Measurements from ENCODE around the gene FAM171A2. TPM values are rescaled to one million over a fixed set of nuclear protein-coding genes. Genes with fewer than 3 reads are reported as not detected.

Gene FAM171A2
- total RNA-seq, 1 experiment from 2014 or later, result 29.9 TPM

- no peak for TF ChIP-seq ZNF138 (CRISPR knock-in tag; conservative IDR thresholded peaks at IDR 0.05)
- no peak for TF ChIP-seq TEAD1 (CRISPR knock-in tag; IDR thresholded peaks at IDR 0.05)
These were observed 35.3 kb upstream of the FAM171A2 start (continued) for GRCh38 chr17:44398692-44399691.

- DNase-seq (ENCODE audit: low spot score) (no peak), ATAC-seq (no peak)
- no peak overlapping the region for H3K4me3 Mint-ChIP-seq
- H3K4me1 Mint-ChIP-seq, result peaks cover 10% of the 10 kb centered on the region
- H3K9me3 Mint-ChIP-seq, result no peaks in the 10 kb centered on the region
- POLR2A ChIA-PET, result no interaction called here
- CTCF ChIA-PET, result interaction anchor here (5.0 kb wide), 1 partner anchor 125 kb away, joined by 31 read pairs; no protein-coding TSS in a partner anchor
- peaks cover 38% of the 10 kb centered on the region for H3K36me3 Mint-ChIP-seq
- no peaks in the 10 kb centered on the region; the same call in 1 of the 2 replicates for H3K27me3 Mint-ChIP-seq (ENCODE audit: low read depth)
- H3K27ac Mint-ChIP-seq, result no peak overlapping the region
- TF ChIP-seq, protein P1, sequence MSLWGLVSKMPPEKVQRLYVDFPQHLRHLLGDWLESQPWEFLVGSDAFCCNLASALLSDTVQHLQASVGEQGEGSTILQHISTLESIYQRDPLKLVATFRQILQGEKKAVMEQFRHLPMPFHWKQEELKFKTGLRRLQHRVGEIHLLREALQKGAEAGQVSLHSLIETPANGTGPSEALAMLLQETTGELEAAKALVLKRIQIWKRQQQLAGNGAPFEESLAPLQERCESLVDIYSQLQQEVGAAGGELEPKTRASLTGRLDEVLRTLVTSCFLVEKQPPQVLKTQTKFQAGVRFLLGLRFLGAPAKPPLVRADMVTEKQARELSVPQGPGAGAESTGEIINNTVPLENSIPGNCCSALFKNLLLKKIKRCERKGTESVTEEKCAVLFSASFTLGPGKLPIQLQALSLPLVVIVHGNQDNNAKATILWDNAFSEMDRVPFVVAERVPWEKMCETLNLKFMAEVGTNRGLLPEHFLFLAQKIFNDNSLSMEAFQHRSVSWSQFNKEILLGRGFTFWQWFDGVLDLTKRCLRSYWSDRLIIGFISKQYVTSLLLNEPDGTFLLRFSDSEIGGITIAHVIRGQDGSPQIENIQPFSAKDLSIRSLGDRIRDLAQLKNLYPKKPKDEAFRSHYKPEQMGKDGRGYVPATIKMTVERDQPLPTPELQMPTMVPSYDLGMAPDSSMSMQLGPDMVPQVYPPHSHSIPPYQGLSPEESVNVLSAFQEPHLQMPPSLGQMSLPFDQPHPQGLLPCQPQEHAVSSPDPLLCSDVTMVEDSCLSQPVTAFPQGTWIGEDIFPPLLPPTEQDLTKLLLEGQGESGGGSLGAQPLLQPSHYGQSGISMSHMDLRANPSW (CRISPR knock-in tag; conservative IDR thresholded peaks at IDR 0.05; ENCODE audit: low read depth), result no peak
- TF ChIP-seq, protein P2, sequence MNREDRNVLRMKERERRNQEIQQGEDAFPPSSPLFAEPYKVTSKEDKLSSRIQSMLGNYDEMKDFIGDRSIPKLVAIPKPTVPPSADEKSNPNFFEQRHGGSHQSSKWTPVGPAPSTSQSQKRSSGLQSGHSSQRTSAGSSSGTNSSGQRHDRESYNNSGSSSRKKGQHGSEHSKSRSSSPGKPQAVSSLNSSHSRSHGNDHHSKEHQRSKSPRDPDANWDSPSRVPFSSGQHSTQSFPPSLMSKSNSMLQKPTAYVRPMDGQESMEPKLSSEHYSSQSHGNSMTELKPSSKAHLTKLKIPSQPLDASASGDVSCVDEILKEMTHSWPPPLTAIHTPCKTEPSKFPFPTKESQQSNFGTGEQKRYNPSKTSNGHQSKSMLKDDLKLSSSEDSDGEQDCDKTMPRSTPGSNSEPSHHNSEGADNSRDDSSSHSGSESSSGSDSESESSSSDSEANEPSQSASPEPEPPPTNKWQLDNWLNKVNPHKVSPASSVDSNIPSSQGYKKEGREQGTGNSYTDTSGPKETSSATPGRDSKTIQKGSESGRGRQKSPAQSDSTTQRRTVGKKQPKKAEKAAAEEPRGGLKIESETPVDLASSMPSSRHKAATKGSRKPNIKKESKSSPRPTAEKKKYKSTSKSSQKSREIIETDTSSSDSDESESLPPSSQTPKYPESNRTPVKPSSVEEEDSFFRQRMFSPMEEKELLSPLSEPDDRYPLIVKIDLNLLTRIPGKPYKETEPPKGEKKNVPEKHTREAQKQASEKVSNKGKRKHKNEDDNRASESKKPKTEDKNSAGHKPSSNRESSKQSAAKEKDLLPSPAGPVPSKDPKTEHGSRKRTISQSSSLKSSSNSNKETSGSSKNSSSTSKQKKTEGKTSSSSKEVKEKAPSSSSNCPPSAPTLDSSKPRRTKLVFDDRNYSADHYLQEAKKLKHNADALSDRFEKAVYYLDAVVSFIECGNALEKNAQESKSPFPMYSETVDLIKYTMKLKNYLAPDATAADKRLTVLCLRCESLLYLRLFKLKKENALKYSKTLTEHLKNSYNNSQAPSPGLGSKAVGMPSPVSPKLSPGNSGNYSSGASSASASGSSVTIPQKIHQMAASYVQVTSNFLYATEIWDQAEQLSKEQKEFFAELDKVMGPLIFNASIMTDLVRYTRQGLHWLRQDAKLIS (CRISPR knock-in tag; IDR thresholded peaks at IDR 0.05; ENCODE audit: borderline replicate concordance), result no peak
- TF ChIP-seq SMAD3 (CRISPR knock-in tag; IDR thresholded peaks at IDR 0.05; ENCODE audit: borderline replicate concordance) (no peak), GTF2I (CRISPR knock-in tag; conservative IDR thresholded peaks at IDR 0.05) (no peak), NR3C1 (CRISPR knock-in tag; conservative IDR thresholded peaks at IDR 0.05; ENCODE audit: low read depth) (no peak), CREM (CRISPR knock-in tag; IDR thresholded peaks at IDR 0.05) (no peak), TEAD4 (CRISPR knock-in tag; IDR thresholded peaks at IDR 0.05) (no peak), GRHL2 (CRISPR knock-in tag; IDR thresholded peaks at IDR 0.05; ENCODE audit: insufficient replicate concordance, severe bottlenecking) (no peak)
- TF ChIP-seq, protein P3, sequence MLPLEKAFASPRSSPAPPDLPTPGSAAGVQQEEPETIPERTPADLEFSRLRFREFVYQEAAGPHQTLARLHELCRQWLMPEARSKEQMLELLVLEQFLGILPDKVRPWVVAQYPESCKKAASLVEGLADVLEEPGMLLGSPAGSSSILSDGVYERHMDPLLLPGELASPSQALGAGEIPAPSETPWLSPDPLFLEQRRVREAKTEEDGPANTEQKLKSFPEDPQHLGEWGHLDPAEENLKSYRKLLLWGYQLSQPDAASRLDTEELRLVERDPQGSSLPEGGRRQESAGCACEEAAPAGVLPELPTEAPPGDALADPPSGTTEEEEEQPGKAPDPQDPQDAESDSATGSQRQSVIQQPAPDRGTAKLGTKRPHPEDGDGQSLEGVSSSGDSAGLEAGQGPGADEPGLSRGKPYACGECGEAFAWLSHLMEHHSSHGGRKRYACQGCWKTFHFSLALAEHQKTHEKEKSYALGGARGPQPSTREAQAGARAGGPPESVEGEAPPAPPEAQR (CRISPR knock-in tag; IDR thresholded peaks at IDR 0.05), result no peak
- TF ChIP-seq, protein P4, sequence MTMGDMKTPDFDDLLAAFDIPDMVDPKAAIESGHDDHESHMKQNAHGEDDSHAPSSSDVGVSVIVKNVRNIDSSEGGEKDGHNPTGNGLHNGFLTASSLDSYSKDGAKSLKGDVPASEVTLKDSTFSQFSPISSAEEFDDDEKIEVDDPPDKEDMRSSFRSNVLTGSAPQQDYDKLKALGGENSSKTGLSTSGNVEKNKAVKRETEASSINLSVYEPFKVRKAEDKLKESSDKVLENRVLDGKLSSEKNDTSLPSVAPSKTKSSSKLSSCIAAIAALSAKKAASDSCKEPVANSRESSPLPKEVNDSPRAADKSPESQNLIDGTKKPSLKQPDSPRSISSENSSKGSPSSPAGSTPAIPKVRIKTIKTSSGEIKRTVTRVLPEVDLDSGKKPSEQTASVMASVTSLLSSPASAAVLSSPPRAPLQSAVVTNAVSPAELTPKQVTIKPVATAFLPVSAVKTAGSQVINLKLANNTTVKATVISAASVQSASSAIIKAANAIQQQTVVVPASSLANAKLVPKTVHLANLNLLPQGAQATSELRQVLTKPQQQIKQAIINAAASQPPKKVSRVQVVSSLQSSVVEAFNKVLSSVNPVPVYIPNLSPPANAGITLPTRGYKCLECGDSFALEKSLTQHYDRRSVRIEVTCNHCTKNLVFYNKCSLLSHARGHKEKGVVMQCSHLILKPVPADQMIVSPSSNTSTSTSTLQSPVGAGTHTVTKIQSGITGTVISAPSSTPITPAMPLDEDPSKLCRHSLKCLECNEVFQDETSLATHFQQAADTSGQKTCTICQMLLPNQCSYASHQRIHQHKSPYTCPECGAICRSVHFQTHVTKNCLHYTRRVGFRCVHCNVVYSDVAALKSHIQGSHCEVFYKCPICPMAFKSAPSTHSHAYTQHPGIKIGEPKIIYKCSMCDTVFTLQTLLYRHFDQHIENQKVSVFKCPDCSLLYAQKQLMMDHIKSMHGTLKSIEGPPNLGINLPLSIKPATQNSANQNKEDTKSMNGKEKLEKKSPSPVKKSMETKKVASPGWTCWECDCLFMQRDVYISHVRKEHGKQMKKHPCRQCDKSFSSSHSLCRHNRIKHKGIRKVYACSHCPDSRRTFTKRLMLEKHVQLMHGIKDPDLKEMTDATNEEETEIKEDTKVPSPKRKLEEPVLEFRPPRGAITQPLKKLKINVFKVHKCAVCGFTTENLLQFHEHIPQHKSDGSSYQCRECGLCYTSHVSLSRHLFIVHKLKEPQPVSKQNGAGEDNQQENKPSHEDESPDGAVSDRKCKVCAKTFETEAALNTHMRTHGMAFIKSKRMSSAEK (CRISPR knock-in tag; IDR thresholded peaks at IDR 0.05; ENCODE audit: borderline replicate concordance), result no peak
- TF ChIP-seq, protein P5, sequence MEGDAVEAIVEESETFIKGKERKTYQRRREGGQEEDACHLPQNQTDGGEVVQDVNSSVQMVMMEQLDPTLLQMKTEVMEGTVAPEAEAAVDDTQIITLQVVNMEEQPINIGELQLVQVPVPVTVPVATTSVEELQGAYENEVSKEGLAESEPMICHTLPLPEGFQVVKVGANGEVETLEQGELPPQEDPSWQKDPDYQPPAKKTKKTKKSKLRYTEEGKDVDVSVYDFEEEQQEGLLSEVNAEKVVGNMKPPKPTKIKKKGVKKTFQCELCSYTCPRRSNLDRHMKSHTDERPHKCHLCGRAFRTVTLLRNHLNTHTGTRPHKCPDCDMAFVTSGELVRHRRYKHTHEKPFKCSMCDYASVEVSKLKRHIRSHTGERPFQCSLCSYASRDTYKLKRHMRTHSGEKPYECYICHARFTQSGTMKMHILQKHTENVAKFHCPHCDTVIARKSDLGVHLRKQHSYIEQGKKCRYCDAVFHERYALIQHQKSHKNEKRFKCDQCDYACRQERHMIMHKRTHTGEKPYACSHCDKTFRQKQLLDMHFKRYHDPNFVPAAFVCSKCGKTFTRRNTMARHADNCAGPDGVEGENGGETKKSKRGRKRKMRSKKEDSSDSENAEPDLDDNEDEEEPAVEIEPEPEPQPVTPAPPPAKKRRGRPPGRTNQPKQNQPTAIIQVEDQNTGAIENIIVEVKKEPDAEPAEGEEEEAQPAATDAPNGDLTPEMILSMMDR (IDR thresholded peaks at IDR 0.05), result no peak
These were observed 34.1 kb upstream of the FAM171A2 start for GRCh38 chr17:44397479-44398440.

All from WTC11 (cell line).